A673 (cell line): ENCODE data around the gene MRGPRX1.

ENCODE experiments used
- CTCF ChIP-seq: fragments of 300-800, 200-600 bp; sonication (generic); conservative IDR thresholded peaks from 2 replicates; pipeline ENCODE4 v1.5.1; 2017; ENCODE audit warnings: low read depth, mild to moderate bottlenecking, antibody characterized with exemption, low read length, moderate library complexity, mixed read lengths
- EZH2 ChIP-seq: fragments of 200-600 bp; sonication (generic); IDR thresholded peaks from 2 replicates; pipeline ENCODE4 v1.6.1; 2017; ENCODE audit warnings: borderline replicate concordance, low read depth, mild to moderate bottlenecking, mixed read lengths, antibody characterized with exemption, low read length; ENCODE audit not compliant: poor library complexity, severe bottlenecking

DNA sequence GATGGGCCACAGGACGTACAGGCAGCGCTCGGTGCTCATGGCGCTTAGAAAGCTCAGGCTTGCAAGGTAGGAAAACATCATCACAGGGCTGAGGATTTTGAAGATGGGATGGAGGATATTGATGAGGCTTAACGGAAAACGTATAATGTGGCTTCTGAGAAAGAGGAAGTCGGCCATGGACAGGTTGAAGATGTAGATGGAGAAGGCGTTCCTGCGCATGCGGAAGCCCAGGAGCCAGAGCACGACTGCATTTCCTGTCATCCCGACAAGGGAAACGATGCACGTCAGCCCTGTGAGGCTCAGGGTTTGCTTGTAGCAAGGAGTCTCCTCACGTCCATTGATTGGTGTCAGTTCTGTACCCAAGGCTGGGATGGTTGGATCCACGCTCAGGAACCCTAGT lies 17.4 kb upstream of the MRGPRX1 start:
- no peak for TF ChIP-seq CTCF
- no peak for TF ChIP-seq EZH2
